GM18526 (cell line): ENCODE measurements around the gene HIF1AN.

Source experiments
- POLR2A ChIP-seq: IDR thresholded peaks from 3 replicates; pipeline ENCODE4 v1.6.1; 2011; ENCODE audit not compliant: insufficient read length; ENCODE audit errors: extremely low read depth

HIF1AN gene

DNA sequence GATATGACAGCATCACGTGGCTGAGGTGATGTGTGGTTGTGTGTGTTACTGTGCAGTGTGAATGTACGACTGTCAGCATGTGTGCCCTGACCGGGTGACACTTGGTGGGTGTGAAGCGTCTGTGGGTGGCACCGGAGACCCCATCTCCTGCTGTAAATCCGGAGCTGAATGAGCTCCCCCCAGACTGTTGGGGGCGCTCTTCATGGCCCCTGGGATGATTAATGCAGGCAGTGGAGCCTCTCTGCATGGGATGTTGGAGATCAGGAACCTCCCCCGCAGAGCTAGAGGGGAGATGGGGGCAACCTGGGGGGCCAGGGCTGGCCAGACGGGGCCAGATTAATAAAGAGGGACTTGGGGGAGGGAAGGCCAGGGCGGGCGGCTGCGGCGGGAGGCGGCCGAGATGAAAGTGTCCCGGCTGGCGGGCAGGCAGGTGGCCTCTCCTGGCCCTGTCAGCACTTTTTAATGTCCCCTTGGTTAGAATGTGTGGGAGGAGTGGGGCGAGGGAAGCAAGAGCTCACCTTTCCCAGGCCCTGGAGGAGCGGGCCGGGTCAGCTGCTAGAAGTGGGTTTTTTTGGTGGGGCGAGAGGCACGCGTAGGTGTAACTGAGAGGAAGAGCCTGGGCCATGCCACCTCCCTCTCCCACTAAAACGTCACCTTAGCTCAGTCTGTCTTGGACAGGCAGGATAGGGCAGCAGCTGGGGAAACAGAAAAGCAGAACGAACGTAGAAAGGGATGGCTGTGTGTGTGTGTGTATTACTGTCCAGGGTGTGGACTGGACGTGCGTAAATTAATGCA, 34.1 kb downstream of the HIF1AN start:
- no peak for TF ChIP-seq POLR2A

DNA sequence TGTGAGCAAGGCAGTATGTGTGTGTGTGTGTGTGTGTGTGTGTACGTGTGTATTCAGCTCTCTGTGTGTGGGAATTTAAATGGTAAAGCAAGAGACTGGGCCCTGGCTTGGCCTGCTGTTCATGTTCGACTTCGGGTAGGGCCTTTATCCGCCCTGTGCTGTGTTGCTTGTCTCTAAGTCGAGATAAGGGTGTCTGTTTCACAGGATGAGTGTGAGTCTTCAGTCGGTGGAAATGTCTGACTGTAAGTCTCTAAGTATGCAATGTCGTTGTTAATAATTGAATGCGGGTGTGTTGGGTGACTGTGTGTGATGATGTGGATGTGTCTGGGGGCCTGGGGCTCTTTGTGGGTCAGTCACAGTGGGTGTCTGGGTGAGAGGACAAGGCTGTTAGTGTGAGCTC, 34.8 kb downstream of the HIF1AN start:
- no peak for TF ChIP-seq POLR2A

DNA sequence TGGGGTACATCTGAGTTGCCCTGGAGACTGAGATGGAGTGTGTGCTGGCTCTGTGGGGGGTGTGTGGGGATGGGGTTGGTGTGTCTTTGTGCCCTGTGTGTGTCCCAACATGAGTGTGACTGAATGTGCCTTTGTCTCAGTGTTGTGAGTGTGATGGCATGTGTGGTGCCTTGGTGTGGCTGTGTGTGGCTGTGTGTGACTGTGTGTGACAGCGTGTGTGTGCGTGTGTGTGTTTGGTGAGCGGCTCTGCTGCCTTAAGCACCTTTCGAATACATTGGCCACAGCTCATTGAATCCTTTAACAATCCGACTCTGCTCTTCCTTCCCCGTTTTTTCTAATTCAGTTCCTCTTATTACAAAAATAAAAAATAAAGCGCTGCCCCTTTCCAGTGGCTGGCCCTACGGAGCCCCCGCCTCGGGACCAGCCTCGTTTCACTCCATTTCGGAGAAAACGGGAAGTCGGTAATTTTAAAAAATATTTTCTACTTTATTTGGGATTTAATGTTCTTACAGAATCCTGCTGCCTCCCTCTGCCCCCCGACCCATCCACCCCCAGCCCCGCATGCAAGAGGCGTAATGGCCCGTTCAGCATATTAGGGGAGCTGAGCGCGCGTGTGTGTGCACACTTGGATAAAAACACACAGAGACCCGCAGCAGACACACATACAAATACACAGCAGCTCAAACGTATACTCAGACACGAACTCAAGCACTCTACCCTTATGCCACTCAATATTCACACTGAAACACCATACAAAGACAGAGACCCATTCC, 35.5 kb downstream of the HIF1AN start:
- TF ChIP-seq POLR2A = no peak

DNA sequence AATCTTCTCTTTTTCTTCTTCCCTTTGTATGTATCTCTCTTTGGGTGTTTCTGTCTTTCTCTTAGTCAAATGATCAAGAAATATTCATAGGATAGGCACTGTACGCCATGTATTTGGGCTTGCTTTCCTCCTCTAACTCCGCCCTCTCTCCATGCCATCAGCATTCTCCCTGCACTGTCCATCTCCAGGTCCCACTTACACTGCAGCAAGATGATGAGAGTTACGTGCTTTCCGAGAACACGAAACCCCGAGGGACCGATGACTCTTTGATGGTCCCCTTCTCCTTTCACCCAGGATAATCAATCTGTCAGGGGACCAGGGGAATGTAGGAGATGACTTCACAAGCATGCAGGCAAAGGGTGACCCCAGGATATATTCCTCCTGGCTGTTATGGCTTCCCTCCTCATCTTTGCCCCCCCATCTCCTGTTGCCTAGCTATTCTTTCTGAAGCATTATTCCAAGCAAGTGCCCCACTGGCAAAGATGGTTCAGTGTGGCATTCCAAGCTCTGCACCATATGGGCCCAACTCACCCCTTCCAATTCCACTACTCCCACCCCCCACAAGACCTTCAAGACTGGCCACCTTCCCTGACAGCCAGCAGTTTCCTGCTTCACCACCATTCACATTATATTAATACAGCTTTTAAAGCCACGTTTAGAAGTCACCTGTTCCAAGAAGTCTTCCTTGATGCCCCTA, 40.0 kb downstream of the HIF1AN start:
- no peak for TF ChIP-seq POLR2A

DNA sequence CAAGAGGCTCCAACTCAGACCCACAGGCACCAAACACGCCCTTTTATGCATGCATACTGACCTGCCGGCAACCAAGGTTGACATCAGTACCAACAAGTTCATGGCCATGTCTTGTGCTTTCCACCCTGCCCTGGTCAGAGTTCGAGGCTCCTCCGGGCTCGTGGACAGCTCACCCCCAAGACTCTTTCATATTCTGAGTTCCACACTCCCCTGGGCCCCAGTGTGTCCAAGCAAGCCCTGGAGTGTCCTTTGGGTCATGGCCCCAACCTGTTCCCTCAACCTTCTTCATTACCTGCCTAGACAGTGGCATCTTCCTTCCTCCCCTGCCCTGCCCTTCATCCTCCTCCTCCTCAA, 40.5 kb downstream of the HIF1AN start:
- TF ChIP-seq POLR2A = no peak

DNA sequence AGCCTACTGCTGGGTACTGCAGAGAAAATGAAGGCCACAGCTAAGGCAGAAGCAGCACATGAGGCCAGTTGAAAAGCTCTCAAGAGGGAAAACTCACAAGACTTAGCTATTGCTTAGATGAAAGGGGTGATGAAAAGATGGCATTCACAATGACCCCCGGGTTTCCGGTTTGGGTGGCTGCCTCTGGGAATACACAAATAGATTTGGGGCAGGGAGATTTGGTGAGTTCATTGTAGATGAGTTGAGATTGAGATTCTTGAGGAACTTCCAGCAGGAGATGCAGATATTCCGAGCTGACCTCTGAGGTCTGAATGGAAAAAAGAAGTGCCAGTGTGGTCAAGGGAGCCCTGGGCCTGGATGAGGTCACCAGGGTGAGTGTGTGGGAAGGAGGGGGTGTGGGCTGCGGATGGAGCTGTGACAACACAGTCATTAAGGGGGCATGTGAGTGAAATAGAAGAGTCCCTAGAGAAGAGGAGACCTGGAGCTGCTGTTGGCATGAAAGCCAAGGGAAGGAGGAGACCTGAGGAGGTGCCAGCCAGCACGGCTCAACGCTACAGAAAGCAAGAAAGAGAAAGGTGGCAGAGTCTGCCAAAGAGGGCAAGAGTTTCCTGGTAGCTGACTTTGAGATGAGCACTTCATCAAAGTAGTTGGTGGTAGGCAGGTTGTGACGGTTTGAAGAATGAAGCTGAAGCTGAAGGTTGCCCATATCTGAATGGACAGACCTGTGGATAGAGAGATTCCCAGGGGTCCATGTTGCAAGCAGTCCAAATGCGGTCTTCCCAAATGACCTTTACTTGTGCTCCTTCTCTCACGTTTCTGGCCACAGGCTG, 43.7 kb downstream of the HIF1AN start:
- no peak for TF ChIP-seq POLR2A

DNA sequence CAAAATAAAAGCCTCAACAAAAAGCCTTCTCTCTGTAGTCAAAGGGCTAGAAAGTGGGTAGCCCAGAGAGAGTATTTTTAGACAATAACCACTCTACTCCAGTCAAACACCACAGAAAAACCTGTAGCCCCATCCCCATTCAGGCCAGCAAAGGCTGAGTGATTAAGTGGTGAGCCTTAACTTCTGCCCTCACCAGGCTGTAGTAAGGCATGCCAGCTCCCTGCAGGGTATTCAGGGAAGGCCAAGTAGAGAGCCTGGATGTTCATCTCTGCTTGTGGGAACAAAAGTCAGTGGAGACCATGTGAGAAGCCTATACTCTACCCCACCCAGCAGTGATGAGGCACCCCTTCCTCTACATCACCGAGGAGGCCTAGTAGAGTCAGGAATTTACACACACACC, 51.2 kb downstream of the HIF1AN start:
- TF ChIP-seq POLR2A = no peak

DNA sequence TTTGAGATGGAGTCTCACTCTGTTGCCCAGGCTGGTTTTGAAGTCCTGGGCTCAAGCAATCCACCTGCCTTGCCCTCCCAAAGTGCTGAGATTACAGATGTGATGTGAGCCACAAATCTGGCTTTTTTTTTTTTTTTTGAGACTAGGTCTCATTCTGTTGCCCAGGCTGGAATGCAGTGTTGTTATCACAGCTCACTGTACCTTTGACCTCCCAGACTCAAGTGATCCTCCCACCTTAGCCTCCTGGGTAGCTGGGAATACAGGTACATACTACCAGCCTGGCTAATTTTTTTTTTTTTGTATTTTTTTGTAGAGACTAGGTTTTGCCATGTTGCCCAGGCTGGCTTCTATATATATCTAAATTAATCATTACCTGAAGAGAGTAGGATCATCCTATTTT, 62.4 kb downstream of the HIF1AN start:
- no peak for TF ChIP-seq POLR2A

DNA sequence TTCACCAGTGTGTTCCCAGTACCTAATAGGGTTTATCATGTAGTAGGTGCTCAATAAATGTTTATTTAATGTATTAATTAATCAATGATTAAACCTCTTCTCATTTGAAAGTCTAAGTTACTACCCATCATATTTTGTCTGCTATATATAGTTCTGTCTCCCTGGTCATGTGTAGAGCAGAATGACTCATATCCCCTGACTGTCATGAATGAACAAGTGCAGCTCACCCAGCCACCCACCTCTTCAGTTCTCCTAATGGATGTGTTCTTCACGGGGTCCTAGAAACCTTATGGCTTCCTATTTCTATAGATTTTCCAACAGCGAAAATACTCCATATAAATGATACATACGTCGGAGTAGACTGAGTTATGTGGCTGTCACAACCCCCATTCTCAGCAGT, 64.5 kb downstream of the HIF1AN start:
- TF ChIP-seq POLR2A = no peak

DNA sequence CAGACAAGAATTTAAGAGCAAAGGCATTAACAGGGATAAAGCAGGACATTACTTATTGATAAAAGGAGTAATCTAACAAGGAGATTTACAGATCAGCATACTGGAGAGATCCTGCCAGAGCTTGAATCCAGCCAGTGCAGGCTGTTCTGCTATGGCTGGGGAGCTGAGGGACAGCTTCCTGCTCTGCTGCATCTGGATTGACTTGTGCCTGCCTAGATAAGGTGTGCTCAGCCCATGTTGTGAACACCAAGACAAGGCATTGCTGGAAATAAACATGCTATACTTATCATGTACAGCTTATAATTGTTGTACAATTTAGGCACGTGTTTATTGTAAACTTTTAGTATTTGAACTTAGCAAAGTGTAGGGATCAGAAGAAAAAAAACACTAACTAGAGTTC, 71.7 kb downstream of the HIF1AN start:
- TF ChIP-seq POLR2A = no peak
